ENCODE measurements around the gene SUSD4. TPM values are rescaled to one million over a fixed set of nuclear protein-coding genes. Genes with fewer than 3 reads are reported as not detected.

The SUSD4 gene
- total RNA-seq, 2 experiments from 2014 or later = 13.0 to 13.8 TPM

- DNase-seq (no peak), ATAC-seq (ENCODE audit: poor library complexity) (no peak)
- POLR2A ChIA-PET = no interaction called here
- Histone ChIP-seq H3K4me1 (ENCODE audit: insufficient read depth, low read length) (no peaks in the 10 kb centered on the region), H3K36me3 (ENCODE audit: insufficient read depth, low read length) (no peaks in the 10 kb centered on the region), H3K4me3 (ENCODE audit: low read length) (no peak overlapping the region), H3K27ac (ENCODE audit: low read depth in 1 of 2, low read length in 2 of 2) (no peak overlapping the region), H3K27me3 (ENCODE audit: control insufficient read depth in 1 of 2, insufficient read depth in 2 of 2, low read length in 2 of 2) (no peaks in the 10 kb centered on the region), H3K9me3 (ENCODE audit: control insufficient read depth in 1 of 2, insufficient read depth in 1 of 2, low read length in 2 of 2) (no peaks in the 10 kb centered on the region)
- no peak for TF ChIP-seq CTCF (IDR thresholded peaks at IDR 0.05)
- Mint-ChIP-seq H3K4me1 (ENCODE audit: low read depth) (peaks cover 22% of the 10 kb centered on the region), H3K36me3 (ENCODE audit: low read depth) (peaks cover 7% of the 10 kb centered on the region), H3K4me3 (no peak overlapping the region), H3K27me3 (no peaks in the 10 kb centered on the region), H3K27ac (no peak overlapping the region), H3K9me3 (no peaks in the 10 kb centered on the region)
- intact Hi-C loops (cut with DNase I, micrococcal nuclease) = no loop called here
- CTCF ChIA-PET = no interaction called here
Observed at GRCh38 chr1:223352944-223353343, 11.0 kb downstream of the SUSD4 start.

- H3K4me1 ChIP-seq (ENCODE audit: insufficient read depth, low read length) = no peaks in the 10 kb centered on the region
- ChIA-PET POLR2A (no interaction called here), CTCF (no interaction called here)
- no peaks in the 10 kb centered on the region for H3K36me3 ChIP-seq (ENCODE audit: insufficient read depth, low read length)
- intact Hi-C loops (cut with DNase I, micrococcal nuclease) = no loop called here
- TF ChIP-seq CTCF (IDR thresholded peaks at IDR 0.05) = no peak
- H3K27me3 Mint-ChIP-seq = no peaks in the 10 kb centered on the region
- H3K4me1 Mint-ChIP-seq (ENCODE audit: low read depth) = peaks cover 33% of the 10 kb centered on the region
- H3K4me3 Mint-ChIP-seq = no peak overlapping the region
- ATAC-seq (ENCODE audit: poor library complexity) (no peak), DNase-seq (no peak)
- H3K27me3 ChIP-seq (ENCODE audit: control insufficient read depth in 1 of 2, insufficient read depth in 2 of 2, low read length in 2 of 2) = no peaks in the 10 kb centered on the region
- no peak overlapping the region for H3K27ac Mint-ChIP-seq
- no peaks in the 10 kb centered on the region for H3K9me3 ChIP-seq (ENCODE audit: control insufficient read depth in 1 of 2, insufficient read depth in 1 of 2, low read length in 2 of 2)
- no peak overlapping the region for H3K27ac ChIP-seq (ENCODE audit: low read depth in 1 of 2, low read length in 2 of 2)
- H3K4me3 ChIP-seq (ENCODE audit: low read length) = no peak overlapping the region
- H3K9me3 Mint-ChIP-seq = no peaks in the 10 kb centered on the region
- H3K36me3 Mint-ChIP-seq (ENCODE audit: low read depth) = peaks cover 7% of the 10 kb centered on the region
Observed at GRCh38 chr1:223350361-223350908, 13.5 kb downstream of the SUSD4 start.

GRCh38 chr1:223349241-223349640, 14.7 kb downstream of the SUSD4 start:
- Mint-ChIP-seq H3K27ac (no peak overlapping the region), H3K4me1 (ENCODE audit: low read depth) (peaks cover 34% of the 10 kb centered on the region), H3K4me3 (no peak overlapping the region), H3K36me3 (ENCODE audit: low read depth) (peaks cover 7% of the 10 kb centered on the region), H3K27me3 (no peaks in the 10 kb centered on the region), H3K9me3 (no peaks in the 10 kb centered on the region)
- H3K9me3 ChIP-seq (ENCODE audit: control insufficient read depth in 1 of 2, insufficient read depth in 1 of 2, low read length in 2 of 2) = no peaks in the 10 kb centered on the region
- ATAC-seq (ENCODE audit: poor library complexity) (no peak), DNase-seq (no peak)
- H3K36me3 ChIP-seq (ENCODE audit: insufficient read depth, low read length) = no peaks in the 10 kb centered on the region
- H3K27me3 ChIP-seq (ENCODE audit: control insufficient read depth in 1 of 2, insufficient read depth in 2 of 2, low read length in 2 of 2) = no peaks in the 10 kb centered on the region
- ChIA-PET CTCF (interaction anchor here (1.8 kb wide), 1 partner anchor 10 kb away, joined by 4 read pairs; no protein-coding TSS in a partner anchor), POLR2A (interaction anchor here (0.8 kb wide), 1 partner anchor 15 kb away, joined by 3 read pairs; the partner anchor contains the start of gene SUSD4)
- intact Hi-C loops (cut with DNase I, micrococcal nuclease) = no loop called here
- H3K4me1 ChIP-seq (ENCODE audit: insufficient read depth, low read length) = no peaks in the 10 kb centered on the region
- no peak for TF ChIP-seq CTCF (IDR thresholded peaks at IDR 0.05)
- no peak overlapping the region for H3K27ac ChIP-seq (ENCODE audit: low read depth in 1 of 2, low read length in 2 of 2)
- no peak overlapping the region for H3K4me3 ChIP-seq (ENCODE audit: low read length)
